ENCODE measurements around the gene CRCP.
"Not testable (repeated sequence)": the region's sequence is repeated elsewhere in the genome, so short reads cannot be mapped to it uniquely, and the experiment has no call there.

CRCP gene

GRCh38 chr7:66114743-66115649, at the start of gene CRCP:
Gene CRCP (plus strand): TSS chr7:66114847. CDS start chr7:66114963, 116 bp downstream.
- FAIRE-seq = no peak

- FAIRE-seq = no peak
Observed at GRCh38 chr7:66069732-66070131, 44.9 kb upstream of the CRCP start.

GRCh38 chr7:66070222-66070621, 44.4 kb upstream of the CRCP start:
- no peak for FAIRE-seq

- not testable (repeated sequence) for FAIRE-seq
Observed at GRCh38 chr7:66072208-66072607, 42.4 kb upstream of the CRCP start.

- FAIRE-seq = no peak
Observed at GRCh38 chr7:66075590-66076461, 38.8 kb upstream of the CRCP start, which contains the start of gene ASL. Gene ASL (plus strand): TSS chr7:66075819. CDS start chr7:66076082, 263 bp downstream.

- FAIRE-seq = no peak
Observed at GRCh38 chr7:66076462-66077329, 38.0 kb upstream of the CRCP start.

GRCh38 chr7:66078067-66078466, 36.6 kb upstream of the CRCP start:
- FAIRE-seq = no peak

- FAIRE-seq = no peak
Observed at GRCh38 chr7:66082083-66082482, 32.6 kb upstream of the CRCP start.

GRCh38 chr7:66082886-66083415, 31.7 kb upstream of the CRCP start:
- no peak for FAIRE-seq

- FAIRE-seq = no peak
Observed at GRCh38 chr7:66083677-66084076, 31.0 kb upstream of the CRCP start.

- FAIRE-seq = no peak
Observed at GRCh38 chr7:66088861-66089838, 25.5 kb upstream of the CRCP start.

- no peak for FAIRE-seq
Observed at GRCh38 chr7:66092654-66093053, 22.0 kb upstream of the CRCP start.

GRCh38 chr7:66095010-66095409, 19.6 kb upstream of the CRCP start:
- FAIRE-seq = no peak

GRCh38 chr7:66099232-66099550, 15.5 kb upstream of the CRCP start:
- FAIRE-seq = no peak

GRCh38 chr7:66099551-66100407, 14.9 kb upstream of the CRCP start:
- no peak for FAIRE-seq

- FAIRE-seq = no peak
Observed at GRCh38 chr7:66100408-66101050, 14.1 kb upstream of the CRCP start.

GRCh38 chr7:66102168-66102567, 12.5 kb upstream of the CRCP start:
- not testable (repeated sequence) for FAIRE-seq

GRCh38 chr7:66103994-66104393, 10.7 kb upstream of the CRCP start:
- FAIRE-seq = not testable (repeated sequence)

- no peak for FAIRE-seq
Observed at GRCh38 chr7:66105263-66105748, 9.3 kb upstream of the CRCP start.

Data from endometrium (tissue), 2 donors.